Measurements from ENCODE around the gene TMEM161A.

GRCh38 chr19:19126102-19126501 lies 12.2 kb downstream of the TMEM161A start:
- no peak for TF ChIP-seq POLR2A (IDR thresholded peaks at IDR 0.05)
- no peak for TF ChIP-seq CTCF (IDR thresholded peaks at IDR 0.05)
